Right ventricle myocardium superior (tissue), 1 donor: ENCODE data around the gene PTPRF. TPM values are rescaled to one million over a fixed set of nuclear protein-coding genes. Genes with fewer than 3 reads are reported as not detected.
A peak's percentile ranks its signal among the peaks of the same experiment; 100 is the strongest.
"Not testable (repeated sequence)": the region's sequence is repeated elsewhere in the genome, so short reads cannot be mapped to it uniquely, and the experiment has no call there.

Experiments used
- ATAC-seq: fragments of 200-7000 bp; cut with Tn5 transposase; one replicate; pipeline ENCODE4 v1.9.1; 2020; ENCODE audit warnings: mild to moderate bottlenecking; ENCODE audit not compliant: poor library complexity
- DNase-seq: peaks from one replicate; pipeline ENCODE4 v3.0.0-alpha.2; 2020
- intact Hi-C: fragments of 100-400 bp; cut with DNase I; formaldehyde crosslinking; loops from one replicate; pipeline ENCODE4 v1.11.2; 2022
- long read RNA-seq: library from polyadenylated mRNA; unstranded; transcript quantifications from one replicate; pipeline ENCODE4 v2.0.0, GENCODE V29; 2021
- total RNA-seq: library from RNA; stranded (reverse); fragmentation: NEBNext Ultra II Directional; extraction: Animal tissue kit (Norgen Biotek cat#: 25700); gene quantifications from one replicate; pipeline ENCODE4 v1.2.1, GENCODE V29; 2021
- donor health status: DM: no; HTN: yes; CAD: no; lungs with severe emphysema.

The PTPRF gene
- total RNA-seq: 4.2 TPM
- long read RNA-seq, partial matches to known transcripts: 3 of 4 reads
- long read RNA-seq, other reads (novel, unspliced or antisense): 1 of 4 reads

DNA sequence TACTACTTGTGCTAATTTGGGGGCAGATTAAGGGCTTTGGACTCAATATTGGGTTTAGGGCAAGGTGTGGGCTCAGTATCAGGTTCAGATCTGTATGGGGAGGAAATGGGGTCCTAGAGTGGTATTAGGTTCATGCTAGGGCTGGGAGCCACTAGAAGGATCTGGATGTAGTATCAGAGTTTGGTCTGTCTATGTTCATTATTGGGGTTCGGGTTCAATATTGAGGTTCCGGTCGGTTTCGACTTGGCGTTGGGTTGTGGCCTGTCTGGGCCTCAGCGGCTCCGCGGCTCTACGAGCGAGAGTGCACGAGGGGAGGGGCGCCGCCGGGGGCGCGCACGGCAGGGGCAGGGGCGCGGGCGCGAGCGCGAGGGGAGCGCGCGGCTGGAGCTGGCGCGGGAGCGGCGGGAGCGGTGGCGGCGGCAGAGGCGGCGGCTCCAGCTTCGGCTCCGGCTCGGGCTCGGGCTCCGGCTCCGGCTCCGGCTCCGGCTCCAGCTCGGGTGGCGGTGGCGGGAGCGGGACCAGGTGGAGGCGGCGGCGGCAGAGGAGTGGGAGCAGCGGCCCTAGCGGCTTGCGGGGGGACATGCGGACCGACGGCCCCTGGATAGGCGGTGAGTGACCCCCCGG, at the start of gene PTPRF:
Gene PTPRF (plus strand): TSS at position 401 of the 624 bp plus-strand sequence. CDS start 14,193 bp downstream, outside the sequence.
- peak; percentile 74 for DNase-seq
- intact Hi-C loops: loop anchor here (10.0 kb wide), 1 partner anchor 124 kb away; the partner anchor contains the start of gene KDM4A

DNA sequence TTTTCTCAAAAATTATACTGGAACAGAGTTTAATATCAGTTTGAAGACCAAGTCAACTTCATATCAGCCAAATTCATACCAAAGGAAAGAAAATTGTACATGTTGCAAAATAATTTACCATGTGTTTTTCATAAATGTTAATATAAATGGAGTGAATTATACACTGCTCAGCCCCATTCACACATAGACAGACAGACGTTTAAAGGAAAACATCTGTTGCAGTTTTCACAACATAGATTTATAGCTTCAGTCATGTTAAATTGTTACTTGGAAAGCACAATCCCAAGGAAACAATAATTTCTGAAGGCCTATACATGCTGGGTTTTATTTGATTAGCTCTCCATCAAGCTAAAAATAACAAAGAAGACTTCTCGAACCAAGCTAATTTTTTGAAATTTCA, 49.2 kb upstream of the PTPRF start:
- intact Hi-C loops: no loop called here
- no peak for DNase-seq
- ATAC-seq: no peak

More for the DNA sequence above, at the start of gene PTPRF:
- peak; percentile 69 for ATAC-seq

DNA sequence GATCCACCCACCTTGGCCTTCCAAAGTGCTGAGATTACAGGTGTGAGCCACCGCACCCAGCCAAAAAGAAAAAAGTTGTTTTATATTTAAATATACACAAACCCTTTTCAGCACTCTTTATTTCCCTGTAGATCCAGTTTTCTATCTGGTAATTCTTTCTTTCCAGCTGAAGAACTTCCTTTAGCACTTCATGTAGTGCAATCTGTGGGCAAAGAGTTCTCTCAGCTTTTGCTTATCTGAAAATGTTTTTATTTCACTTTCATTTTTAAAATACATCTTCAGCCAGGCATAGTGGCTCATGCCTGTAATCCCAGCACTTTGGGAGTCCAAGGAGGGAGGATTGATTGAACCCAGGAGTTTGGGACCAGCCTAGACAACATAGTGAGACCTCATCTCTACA, 48.5 kb upstream of the PTPRF start:
- ATAC-seq (no peak), DNase-seq (no peak)
- intact Hi-C loops: no loop called here

DNA sequence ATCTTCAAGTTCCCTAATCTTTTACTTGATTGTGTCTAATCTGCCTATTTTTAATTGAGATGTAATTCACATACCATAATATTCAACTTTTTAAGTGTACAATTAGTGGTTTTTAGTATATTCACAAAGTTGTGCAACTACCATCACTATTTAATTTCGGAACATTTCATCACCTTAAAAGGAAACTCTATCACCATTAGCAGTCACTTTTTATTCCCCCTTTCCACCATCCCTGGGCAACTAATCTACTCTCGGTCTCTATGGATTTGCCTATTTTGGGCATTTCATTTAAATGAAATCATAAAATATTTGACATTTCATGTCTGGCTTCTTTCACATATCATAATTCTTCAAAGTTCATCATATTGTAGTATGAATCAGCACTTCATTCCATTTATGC, 46.3 kb upstream of the PTPRF start:
- intact Hi-C loops: no loop called here
- DNase-seq (no peak), ATAC-seq (no peak)

DNA sequence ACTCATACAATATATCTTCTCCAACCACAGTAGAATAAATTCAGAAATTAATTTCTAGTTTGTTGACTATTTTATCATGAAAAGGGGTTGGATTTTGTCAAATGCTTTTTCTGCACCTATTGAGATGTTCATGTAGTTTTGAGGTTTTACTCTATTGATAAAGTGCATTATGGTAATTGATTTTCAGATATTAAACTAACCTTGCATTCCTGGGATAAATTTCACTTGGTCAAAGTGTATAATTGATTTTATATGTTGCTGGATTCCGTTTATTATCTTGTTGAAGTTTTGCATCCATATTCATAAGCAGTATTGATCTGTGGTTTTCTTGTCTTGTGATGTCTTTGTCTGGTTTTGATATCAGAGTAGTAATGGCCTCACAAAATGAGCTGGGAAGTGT, 42.5 kb upstream of the PTPRF start:
- intact Hi-C loops: no loop called here
- ATAC-seq (no peak), DNase-seq (no peak)

DNA sequence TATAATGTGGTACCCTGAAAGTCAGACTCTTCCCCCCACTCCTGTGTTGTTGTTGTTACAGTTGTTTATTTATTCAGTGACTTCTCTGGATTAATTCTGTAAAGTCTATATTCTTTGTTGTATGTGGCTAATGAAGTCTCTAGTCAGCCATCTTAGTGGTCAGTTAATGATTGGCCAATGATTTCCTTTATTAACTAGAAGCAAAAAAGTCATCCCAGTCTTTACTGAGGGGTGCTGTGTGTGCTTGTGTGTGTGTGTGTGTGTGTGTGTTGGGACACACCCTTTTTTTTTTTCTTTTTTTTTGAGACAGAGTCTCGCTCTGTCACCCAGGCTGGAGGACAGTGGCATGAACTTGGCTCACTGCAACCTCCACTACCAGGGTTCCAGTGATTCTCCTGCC, 39.6 kb upstream of the PTPRF start:
- ATAC-seq (no peak), DNase-seq (no peak)
- intact Hi-C loops: no loop called here

DNA sequence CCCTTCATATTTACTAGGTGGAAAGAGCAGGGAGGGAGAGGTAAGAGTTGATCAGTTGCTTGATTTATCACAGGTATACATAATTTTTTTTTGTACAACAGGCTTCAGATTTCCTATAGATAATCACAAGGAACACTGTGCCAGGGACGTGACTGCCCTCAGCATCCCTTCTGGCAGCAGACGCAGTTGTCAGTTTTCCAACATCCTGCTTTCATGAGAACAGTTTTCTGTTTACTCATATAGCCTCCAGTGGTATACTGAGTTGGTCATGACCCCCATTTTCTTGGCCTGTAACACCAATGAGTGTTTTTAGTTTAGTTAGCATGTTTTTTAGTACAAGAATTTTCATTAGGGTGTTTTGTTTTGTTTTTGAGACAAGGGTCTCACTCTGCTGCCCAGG, 37.9 kb upstream of the PTPRF start:
- no peak for ATAC-seq
- DNase-seq: no peak
- intact Hi-C loops: no loop called here

DNA sequence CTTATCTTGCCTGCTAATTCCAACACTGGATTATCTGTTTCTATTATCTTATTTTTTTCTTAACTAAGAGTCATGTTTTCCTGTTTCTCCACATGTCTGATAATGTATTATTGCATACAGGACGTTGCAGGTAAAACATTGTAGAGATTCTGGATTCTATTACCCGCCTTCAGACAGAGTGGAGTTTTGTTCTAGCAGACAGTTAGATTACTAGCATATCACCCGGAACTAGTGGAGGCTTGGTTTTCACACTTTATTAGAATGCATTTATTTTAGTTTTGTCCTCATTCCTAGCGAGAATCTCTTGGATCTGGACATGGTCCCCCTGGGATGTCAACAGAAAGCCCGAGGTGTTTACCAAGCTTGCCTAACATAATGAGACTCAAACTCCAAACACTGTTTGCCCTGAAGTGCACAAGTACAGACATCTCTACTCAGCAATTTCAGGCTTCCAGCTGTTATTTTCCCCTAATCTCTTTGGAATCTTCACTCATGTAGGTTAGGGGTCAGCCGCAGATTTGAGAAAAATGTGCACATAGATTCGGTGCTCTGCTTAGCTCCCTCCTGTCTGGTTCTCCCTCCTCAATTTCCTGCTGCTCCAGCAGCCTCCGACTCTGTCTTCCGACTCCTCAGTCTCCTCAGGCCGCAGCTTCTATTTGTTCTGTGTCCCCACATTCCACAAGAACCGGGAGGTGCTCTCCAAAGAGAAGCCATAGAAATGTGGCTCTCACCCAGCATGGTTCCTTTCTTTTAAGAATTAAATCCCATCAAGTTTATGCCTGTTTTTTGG, 36.8 kb upstream of the PTPRF start:
- ATAC-seq: no peak
- intact Hi-C loops: no loop called here
- DNase-seq: no peak

DNA sequence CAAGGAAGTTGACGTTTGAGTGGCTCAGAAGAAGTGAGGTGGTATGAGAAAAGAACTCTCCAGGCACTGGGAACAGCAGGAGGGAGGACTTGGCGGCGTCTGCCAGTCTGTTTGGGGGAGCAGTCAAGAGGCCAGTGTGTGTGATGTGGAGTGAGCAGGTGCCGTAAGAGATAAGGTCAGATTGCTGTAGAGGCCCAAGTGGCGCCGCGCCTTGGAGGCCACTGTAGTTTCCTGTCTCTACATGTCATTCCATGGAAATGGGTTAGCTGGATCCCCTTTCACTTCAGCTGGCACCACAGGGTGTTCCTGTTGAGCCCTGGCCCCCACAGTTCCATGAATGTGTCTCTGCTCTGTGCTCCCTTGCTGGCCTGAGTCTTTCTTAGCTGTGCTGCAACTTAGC, 35.5 kb upstream of the PTPRF start:
- intact Hi-C loops: no loop called here
- ATAC-seq: no peak

DNA sequence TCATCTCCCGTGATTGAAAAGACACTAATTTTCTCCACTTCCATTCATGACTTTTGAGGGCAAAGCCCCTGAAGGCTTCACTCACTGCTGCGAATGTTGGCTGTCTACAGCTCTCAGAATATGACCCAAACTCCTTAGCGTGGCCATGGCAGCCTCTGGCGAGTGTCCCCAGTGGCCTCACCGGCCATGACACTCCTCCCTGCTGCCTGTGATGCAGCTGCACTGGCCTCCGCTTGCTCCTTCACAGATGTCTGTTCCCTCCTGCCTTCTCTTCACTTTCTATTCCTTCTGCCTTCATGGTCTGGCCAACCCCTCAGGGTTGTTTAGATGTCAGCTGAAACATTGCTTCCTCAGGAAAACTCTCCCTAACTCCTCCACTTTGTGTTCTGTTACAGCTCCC, 30.8 kb upstream of the PTPRF start:
- intact Hi-C loops: no loop called here
- ATAC-seq: no peak
- no peak for DNase-seq

More for the DNA sequence above, 35.5 kb upstream of the PTPRF start:
- DNase-seq: no peak

DNA sequence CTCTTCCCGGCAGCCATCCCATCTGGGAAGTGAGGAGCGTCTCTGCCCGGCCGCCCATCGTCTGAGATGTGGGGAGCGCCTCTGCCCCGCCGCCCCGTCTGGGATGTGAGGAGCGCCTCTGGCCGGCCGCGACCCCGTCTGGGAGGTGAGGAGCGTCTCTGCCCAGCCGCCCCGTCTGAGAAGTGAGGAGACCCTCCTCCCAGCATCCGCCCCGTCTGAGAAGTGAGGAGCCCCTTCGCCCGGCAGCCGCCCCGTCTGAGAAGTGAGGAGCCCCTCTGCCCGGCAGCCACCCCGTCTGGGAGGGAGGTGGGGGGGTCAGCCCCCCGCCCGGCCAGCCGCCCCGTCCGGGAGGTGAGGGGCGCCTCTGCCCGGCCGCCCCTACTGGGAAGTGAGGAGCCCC, 28.9 kb upstream of the PTPRF start:
- ATAC-seq, DNase-seq: not testable (repeated sequence)

DNA sequence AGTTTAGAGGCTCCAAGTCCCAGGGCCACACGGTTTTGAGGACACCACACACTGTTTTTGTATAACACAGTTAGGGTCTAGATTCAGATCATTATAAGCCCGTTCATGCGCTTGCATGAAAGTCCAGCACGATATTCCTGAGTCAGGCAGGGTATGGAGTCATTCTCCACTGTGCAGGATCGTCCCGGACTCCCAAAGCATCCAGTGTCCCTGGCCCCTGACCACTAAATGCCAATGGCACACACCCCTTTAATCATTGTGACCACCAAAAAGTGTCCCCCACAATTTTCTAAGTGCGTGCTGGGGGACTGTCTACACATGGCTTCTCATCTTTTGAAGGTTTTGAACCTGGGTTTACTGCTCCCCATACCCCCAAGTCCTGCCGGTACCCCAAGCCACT, 27.1 kb upstream of the PTPRF start:
- DNase-seq (no peak), ATAC-seq (no peak)
- intact Hi-C loops: no loop called here

More for the DNA sequence above, 28.9 kb upstream of the PTPRF start:
- intact Hi-C loops: not testable (repeated sequence)

DNA sequence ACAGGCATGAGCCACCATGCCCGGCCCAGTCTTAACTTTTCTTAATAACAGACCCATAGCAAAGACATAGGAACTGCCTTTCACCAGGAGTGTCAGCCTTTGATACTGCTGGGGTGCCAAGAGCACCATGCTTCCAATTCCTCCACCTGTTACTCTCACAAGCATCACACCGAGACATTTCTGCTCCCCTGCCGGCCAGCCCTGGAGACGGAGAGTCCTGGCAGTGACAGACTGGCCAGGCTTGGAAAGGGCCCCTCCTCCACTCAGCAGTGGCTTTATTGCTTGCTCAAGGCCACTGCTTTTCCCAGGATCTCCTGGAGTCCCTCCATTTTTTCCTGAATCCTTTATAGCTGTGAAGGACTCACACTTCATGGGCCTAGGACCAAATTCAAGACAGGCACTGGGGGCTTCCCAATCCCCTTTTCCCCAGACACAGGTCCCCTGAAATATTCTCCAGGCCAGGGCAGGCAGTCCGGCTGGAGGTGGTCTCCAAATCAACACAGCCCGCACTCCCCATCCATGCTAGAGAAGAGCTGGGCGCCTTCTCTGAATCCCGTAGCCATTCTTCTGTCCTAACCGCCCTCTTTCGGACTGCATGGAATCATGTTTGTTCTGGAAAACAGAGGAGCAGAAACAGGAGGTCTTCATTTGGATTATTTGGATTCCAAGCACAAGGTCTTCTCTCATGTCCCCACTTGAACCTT, 25.5 kb upstream of the PTPRF start:
- intact Hi-C loops: no loop called here
- no peak for DNase-seq
- ATAC-seq: no peak

DNA sequence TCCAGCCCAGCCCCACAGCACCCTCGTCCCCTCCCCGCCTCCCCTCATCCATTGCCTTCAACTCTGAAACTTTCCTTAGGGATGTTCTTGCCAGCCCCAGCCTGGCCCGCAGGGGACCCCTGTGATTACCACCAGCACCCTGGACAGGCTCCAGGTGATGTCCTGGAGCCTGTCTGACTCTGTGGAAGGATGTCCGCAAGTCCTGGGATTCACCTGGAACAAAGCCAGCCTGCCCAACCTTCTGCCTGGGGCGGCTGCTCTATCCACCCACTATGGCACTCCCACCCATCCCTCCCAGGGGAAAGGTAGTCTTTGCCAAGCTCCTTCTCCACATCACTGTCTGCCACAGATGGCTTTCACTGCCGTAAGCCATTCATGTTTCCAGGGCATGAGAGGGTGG, 24.4 kb upstream of the PTPRF start:
- DNase-seq (no peak), ATAC-seq (no peak)
- intact Hi-C loops: no loop called here

DNA sequence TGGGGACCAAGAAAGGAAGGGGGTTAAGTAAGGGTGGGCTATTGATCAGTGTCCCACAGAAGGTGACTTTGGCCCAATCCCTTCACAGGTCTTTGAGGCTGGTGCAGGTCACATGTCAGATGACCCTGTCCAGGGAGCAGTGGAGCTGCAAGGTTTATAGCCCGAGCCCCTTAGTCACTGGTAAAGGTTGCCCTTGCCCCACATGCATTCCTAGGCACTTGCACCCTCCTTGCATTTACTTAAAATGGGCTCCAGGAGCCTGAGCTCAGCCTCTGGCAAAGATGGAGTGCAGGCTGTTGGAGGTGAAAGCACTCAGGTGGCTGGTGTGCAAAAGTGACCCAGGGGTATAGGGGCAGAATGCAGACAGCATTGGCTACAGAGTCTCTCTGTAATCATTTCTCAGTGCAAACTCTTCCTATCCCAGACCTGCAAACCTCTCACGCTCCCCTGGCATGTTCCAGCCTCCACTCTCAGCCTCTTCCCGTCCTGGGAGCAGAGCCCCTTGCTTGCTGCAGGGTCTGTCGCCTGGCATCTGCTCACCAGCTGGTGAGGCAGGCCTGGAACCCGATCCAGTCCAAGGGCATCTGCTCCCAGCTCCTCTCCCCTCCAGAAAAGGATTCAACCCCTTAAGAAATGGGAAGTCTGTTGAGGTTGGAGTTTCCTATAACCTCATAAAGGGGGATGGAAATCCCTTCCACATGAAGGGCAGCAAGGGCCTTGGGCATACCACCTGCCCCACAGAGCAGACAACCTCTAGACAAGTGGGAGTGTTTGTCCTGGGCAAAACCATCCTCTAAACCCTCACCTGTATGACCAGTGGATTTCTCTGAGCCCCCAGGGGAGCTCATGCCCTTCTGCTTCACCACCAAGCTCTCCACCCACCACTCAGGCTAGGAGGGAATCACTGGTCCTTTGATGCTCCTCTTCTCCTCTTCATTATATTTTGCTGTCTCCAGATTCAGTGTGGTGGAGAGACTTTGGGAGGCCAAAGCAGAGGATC, 23.1 kb upstream of the PTPRF start:
- ATAC-seq: no peak
- no peak for DNase-seq
- intact Hi-C loops: no loop called here

DNA sequence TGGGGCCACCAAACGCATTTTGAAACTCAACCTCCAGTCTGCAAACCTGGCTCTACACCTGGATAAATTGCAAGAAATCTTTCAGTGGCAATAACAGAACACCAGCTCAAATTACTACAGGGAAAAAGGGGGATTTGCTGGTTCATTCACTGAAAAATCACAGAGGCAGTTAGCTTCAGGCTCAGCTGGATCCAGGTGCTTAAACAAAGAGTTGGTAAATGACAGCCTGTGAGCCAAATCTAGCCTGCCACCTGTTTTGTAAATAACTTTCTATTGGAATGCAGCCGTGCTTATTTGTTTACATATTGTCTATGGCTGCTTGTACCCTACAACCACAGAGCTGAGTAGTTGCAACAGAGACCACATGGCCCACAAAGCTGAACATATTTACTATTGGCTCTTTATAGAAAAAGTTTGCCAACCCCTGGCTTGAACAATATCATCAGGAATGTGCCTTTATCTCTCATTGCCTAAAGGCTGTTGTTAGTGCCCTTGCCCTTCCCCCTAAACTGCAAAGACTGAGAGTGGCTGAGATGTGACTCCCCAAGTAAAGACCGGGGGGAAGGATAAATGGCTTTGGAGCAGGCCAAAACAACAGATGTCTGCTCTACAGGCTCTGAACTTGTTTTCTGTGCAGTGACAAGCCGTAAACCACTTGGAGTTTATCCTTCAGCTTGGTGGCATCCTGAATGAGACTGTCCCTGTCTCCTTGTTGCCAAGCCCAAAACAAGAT, 21.5 kb upstream of the PTPRF start:
- no peak for ATAC-seq
- DNase-seq: no peak
- intact Hi-C loops: no loop called here

DNA sequence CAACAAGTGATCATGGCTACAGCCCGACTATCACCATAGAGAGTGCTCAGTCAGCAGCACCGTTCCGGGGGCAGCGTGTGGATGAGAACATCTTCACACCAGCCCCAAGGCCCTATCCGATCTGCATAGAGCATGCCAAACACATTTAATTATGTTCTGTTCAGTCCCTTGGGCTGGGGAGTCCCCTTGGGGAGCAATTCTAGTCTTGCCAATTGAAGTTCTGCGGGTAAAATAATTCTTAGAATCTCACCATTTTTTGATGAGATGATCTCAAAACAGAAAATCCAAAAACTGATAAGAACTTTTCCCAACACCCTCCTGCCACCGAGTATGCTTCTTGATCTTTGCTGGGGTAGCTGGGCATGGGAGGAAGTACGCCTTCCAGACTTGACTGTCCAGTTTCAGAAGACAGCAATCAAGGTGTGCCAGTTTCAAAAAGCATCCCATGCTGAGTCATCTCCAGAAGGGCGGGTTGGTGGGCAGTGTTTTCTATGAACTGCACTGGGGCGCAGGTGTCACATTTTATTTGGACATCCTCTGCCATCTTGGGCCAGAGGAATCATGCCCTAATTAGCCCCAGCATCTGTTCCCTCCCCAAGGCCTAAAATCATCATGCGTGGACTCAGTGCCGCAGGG, 20.8 kb upstream of the PTPRF start:
- ATAC-seq (no peak), DNase-seq (no peak)
- intact Hi-C loops: no loop called here
